Activated CD8-positive, alpha-beta memory T cell treated with anti-CD3 and anti-CD28 coated beads for 24 hours (primary cell): ENCODE results near the gene FOXJ3.

Source experiments
- DNase-seq: peaks from one replicate; pipeline ENCODE4 v3.0.0-alpha.2; 2020

Gene FOXJ3

DNA sequence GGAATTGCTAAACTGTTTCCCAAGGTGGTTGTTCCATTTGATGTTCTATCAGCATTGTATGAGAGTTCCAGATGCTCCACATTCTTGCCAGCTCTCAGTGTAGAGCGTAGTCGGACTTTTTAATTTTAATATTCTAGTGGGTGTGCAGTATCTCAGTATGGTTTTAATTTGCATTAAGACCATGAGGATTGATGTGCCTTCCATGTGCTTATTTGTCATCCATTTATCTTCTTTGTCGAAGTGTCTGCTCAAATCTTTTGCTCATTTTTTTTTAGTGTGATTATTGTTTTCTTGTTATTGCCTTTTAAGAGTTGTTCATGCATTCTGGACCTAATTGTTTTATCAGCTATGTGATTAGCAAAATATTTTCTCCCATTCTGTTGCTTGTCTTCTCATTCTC, 195.6 kb downstream of the FOXJ3 start:
- DNase-seq = no peak

DNA sequence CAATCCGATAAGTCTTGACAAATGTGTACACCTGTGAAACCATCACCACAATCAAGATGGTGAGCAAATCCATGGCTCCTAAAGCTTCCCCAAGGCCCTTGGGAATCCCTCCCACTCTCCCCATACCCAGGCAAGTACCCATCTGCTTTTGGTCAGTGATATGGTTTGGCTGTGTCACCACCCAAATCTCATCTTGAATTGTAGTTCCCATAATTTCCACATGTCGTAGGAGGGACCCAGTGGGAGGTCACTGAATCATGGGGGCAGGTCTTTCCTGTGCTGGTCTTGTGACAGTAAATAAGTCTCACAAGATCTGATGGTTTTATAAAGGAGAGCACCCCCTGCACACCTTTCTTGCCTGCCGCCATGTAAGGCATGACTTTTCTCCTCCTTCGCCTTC, 196.4 kb downstream of the FOXJ3 start:
- DNase-seq = no peak

DNA sequence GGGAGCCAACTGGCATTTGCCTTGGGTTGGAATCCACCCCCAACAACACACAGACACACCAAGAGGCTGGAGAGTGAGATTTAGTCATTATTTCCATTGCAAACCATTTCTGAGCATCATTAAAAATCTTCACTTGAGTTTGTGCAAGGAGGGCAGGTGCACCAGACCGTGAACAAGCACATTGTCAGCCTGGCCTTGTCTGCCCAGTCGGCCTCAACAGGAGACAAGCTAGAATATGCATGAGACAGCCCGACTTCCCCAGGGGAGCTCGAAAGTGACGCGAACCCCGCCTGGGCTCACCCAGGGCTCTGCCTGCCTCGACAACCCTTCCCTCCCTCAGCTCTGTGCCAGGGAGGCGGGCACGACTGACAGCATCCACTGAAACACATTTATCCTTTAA, 197.3 kb downstream of the FOXJ3 start:
- DNase-seq = no peak

DNA sequence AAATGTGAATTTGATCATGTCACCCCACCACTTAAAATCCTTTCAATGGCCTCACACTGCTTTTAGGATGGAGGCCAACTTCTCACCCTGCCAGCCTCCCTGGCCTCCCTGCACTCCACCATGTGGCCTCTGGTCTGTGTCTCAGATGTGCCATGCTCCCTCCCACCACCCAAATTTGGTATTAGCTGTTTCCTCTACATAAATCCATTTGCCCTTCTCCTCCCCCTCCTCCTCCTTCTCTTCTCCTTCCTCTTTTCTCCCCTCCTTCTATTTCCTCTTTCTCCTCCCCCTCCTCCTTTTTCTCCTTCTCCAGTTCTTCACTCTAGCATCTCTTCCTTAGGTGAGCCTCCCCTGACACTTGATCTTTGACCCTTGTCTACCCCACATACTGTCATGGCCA, 198.6 kb downstream of the FOXJ3 start:
- no peak for DNase-seq

DNA sequence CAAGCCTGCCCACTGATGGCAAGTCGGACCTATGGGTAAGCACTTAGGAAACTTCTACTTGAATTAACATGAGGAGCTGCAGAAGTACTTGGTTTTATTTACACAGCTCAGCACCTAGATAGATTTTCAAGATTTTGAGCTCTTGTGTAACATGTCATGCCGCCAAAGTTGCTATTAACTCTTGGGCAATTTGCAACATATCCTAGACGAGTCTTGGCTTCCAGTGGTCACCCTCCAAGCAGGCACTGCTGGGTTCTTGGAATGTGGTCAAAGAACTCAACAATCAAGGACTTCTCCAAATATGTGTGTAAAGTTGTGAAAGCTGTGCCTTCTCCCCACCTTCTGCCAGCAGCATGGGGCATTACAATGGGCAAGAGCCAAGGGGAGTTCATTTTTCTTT, 199.6 kb downstream of the FOXJ3 start:
- no peak for DNase-seq

DNA sequence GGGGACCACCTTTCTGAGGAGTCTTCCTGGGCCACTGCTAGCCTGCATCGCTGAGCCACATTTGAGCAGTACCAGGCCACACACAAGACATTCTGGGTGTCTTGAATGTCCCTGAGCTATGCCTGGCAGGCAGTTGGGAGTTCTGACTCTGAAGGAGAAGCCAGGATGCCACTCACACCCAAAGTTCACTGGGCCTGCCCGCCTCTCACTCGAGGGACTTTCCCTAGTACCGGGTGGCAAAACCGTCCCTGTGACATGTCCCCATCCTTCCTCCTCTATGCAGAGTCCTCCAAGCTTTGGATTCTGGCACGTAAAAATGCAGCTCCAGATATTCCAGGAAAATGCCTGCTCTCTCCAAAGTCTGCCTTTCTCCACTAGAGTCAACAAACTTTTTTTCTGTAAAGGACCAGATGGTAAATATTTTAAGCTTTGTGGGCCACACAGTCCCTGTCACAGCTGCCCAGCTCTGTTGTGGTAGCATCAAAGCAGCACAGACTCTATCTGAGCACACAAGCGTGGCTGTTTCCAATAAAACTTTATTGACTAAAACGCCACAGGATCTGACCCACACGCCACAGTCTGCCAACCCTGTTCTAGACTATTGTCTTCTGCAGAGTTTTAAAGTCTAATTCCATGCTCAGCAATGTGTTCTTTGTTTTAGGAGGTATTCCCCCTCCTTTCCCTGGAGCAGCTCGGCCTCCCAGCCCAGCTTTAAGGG, 201.1 kb downstream of the FOXJ3 start:
- DNase-seq = no peak

- DNase-seq = no peak
Measured at GRCh38 chr1:42133390-42133789, 201.6 kb downstream of the FOXJ3 start.

- DNase-seq = no peak
Measured at GRCh38 chr1:42130061-42130660, 204.9 kb downstream of the FOXJ3 start.

DNA sequence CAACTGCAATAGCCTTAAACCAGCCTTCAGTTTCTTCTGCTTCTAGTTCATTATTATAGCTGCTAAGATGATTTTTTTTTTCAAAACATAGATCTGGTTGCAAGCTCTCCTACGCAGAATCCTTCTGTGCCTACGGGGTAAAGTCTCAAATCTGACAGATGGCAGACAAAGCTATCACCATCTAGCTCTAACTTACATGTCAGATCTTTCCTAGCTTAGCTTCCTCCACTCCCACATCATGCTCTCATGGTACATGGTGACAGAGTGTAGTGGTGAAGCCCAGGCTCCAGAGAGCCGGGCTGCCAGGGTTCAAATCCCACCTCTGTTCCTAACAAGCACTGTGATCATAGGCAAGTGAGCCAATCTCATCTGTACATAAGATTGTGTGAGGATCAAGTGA, 206.1 kb downstream of the FOXJ3 start:
- DNase-seq = no peak

DNA sequence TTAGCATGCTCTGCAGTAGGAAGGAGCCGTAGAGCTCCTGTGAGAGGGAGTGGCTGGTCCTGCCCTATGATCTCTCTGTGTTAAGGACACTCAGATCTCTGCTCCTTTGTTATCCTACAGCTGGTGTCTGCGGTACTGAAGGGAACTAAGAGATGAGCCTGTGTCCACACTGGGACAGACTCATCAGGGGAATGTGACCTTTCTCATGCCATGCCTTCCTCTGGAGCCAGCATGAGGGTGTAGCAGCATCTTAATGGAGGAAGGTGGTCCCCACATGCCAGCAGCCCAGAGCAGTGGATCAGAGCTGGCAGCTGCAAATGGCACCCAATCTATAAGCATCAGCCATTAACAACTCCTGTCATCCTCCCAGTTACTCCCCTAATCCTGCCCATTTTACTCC, 206.5 kb downstream of the FOXJ3 start:
- no peak for DNase-seq

DNA sequence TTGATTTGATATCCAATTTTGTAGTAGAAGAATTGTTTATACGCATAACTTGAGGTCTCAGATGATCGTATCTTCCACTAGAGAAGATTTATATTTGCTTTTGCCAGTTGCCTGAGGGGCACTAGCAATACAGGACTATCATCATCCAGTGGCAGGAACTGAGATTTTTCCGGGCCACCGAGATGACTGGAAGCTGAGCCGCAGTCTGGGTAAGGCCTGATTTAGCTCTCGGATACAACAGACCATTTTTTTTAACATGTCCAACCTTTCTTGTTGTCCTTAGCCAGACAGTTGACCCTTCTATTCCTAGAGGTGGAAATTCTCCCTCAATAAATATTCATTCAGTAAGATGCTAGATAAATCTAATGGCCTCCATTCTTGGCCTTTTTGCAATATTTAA, 207.3 kb downstream of the FOXJ3 start:
- DNase-seq = no peak
